H9 (cell line): ENCODE measurements around the gene FBL. TPM values are rescaled to one million over a fixed set of nuclear protein-coding genes. Genes with fewer than 3 reads are reported as not detected.

Source experiments
- DNase-seq: peaks from one replicate; pipeline ENCODE4 v3.0.0-alpha.2; 2017
- H2AFZ ChIP-seq: one replicate; pipeline ENCODE4 v1.6.1; 2013; ENCODE audit warnings: mild to moderate bottlenecking, low read length, control low read depth, moderate library complexity
- H2AK5ac ChIP-seq: 2 replicates; pipeline ENCODE4 v1.6.1; 2013; ENCODE audit warnings: low read length, control low read depth, mixed read lengths; ENCODE audit not compliant: insufficient read length
- H2BK120ac ChIP-seq: one replicate; pipeline ENCODE4 v1.6.1; 2013; ENCODE audit warnings: low read depth, mild to moderate bottlenecking, low read length, control low read depth, inconsistent platforms; ENCODE audit not compliant: poor library complexity, severe bottlenecking
- H2BK12ac ChIP-seq: 2 replicates; pipeline ENCODE4 v1.6.1; 2013; ENCODE audit warnings: low read length, control low read depth, mixed read lengths, low read depth; ENCODE audit not compliant: insufficient read length
- H2BK15ac ChIP-seq: 2 replicates; pipeline ENCODE4 v1.6.1; 2013; ENCODE audit warnings: low read depth, low read length, control low read depth
- H2BK20ac ChIP-seq: one replicate; pipeline ENCODE4 v1.6.1; 2013; ENCODE audit warnings: low read depth, mild to moderate bottlenecking, low read length, control low read depth, inconsistent platforms; ENCODE audit not compliant: poor library complexity, severe bottlenecking
- H2BK5ac ChIP-seq: 2 replicates; pipeline ENCODE4 v1.6.1; 2013; ENCODE audit warnings: low read length, control low read depth, mixed read lengths; ENCODE audit not compliant: insufficient read length
- H3K14ac ChIP-seq: 2 replicates; pipeline ENCODE4 v1.6.1; 2013; ENCODE audit warnings: low read length, control low read depth; ENCODE audit not compliant: insufficient read depth
- H3K18ac ChIP-seq: 2 replicates; pipeline ENCODE4 v1.6.1; 2013; ENCODE audit warnings: low read depth, mild to moderate bottlenecking, mixed read lengths, low read length, control low read depth; ENCODE audit not compliant: insufficient read length
- H3K23ac ChIP-seq: 2 replicates; pipeline ENCODE4 v1.6.1; 2013; ENCODE audit warnings: low read length, control low read depth, mixed read lengths, low read depth; ENCODE audit not compliant: insufficient read length
- H3K23me2 ChIP-seq: 2 replicates; pipeline ENCODE4 v1.6.1; 2013; ENCODE audit warnings: low read depth, mild to moderate bottlenecking, mixed read lengths, low read length, control low read depth; ENCODE audit not compliant: insufficient read length, poor library complexity, severe bottlenecking
- H3K27ac ChIP-seq: 2 replicates; pipeline ENCODE4 v1.5.1; 2013; ENCODE audit warnings: low read length, control low read depth, mixed read lengths, low read depth; ENCODE audit not compliant: insufficient read length
- H3K27me3 ChIP-seq: 2 replicates; pipeline ENCODE4 v1.6.1; 2013; ENCODE audit warnings: low read length, control low read depth, inconsistent platforms; ENCODE audit not compliant: insufficient read depth
- H3K4ac ChIP-seq: 2 replicates; pipeline ENCODE4 v1.6.1; 2013; ENCODE audit warnings: low read depth, mild to moderate bottlenecking, control low read depth, inconsistent platforms, low read length, moderate library complexity
- H3K4me1 ChIP-seq: 2 replicates; pipeline ENCODE4 v1.6.1; 2013; ENCODE audit warnings: low read length, control low read depth, inconsistent platforms; ENCODE audit not compliant: insufficient read depth
- H3K4me2 ChIP-seq: 2 replicates; pipeline ENCODE4 v1.6.1; 2013; ENCODE audit warnings: low read length, control low read depth, mixed read lengths; ENCODE audit not compliant: insufficient read length, insufficient read depth
- H3K56ac ChIP-seq: 2 replicates; pipeline ENCODE4 v1.6.1; 2013; ENCODE audit warnings: low read depth, mild to moderate bottlenecking, mixed read lengths, low read length, control low read depth; ENCODE audit not compliant: insufficient read length
- H3K79me1 ChIP-seq: 2 replicates; pipeline ENCODE4 v1.6.1; 2013; ENCODE audit warnings: low read depth, mild to moderate bottlenecking, moderate library complexity, low read length, control low read depth, inconsistent platforms; ENCODE audit not compliant: insufficient read depth, poor library complexity, severe bottlenecking
- H3K79me2 ChIP-seq: 2 replicates; pipeline ENCODE4 v1.6.1; 2013; ENCODE audit warnings: low read length, control low read depth, inconsistent platforms; ENCODE audit not compliant: insufficient read depth
- H3K9ac ChIP-seq: 2 replicates; pipeline ENCODE4 v1.6.1; 2013; ENCODE audit warnings: low read length, control low read depth, mixed read lengths; ENCODE audit not compliant: insufficient read length; ENCODE audit errors: extremely low read depth
- H3K9me3 ChIP-seq: one replicate; pipeline ENCODE4 v1.6.1; 2013; ENCODE audit warnings: low read depth, low read length, inconsistent platforms; ENCODE audit not compliant: control insufficient read depth
- H3T11ph ChIP-seq: one replicate; pipeline ENCODE4 v1.6.1; 2013; ENCODE audit warnings: mild to moderate bottlenecking, low read length, control low read depth, inconsistent platforms
- H4K20me1 ChIP-seq: one replicate; pipeline ENCODE4 v1.6.1; 2013; ENCODE audit not compliant: control insufficient read depth, insufficient read length, insufficient read depth
- H4K5ac ChIP-seq: 2 replicates; pipeline ENCODE4 v1.6.1; 2013; ENCODE audit warnings: low read depth, mild to moderate bottlenecking, mixed read lengths, low read length, control low read depth; ENCODE audit not compliant: insufficient read length
- H4K8ac ChIP-seq: replicated peaks from 2 replicates; pipeline ENCODE4 v1.6.1; 2013; ENCODE audit warnings: low read length, control low read depth, mixed read lengths, low read depth; ENCODE audit not compliant: insufficient read length
- H4K91ac ChIP-seq: 2 replicates; pipeline ENCODE4 v1.6.1; 2013; ENCODE audit warnings: low read depth, mild to moderate bottlenecking, moderate library complexity, mixed read lengths, low read length, control low read depth; ENCODE audit not compliant: insufficient read length
- H3K27ac Mint-ChIP-seq, 3 experiments: 2 replicates in 2 of 3; 3 replicates in 1 of 3; pipeline ENCODE4 v1.8.0; 2020 to 2021; ENCODE audit warnings: mixed read lengths in 3 of 3, mild to moderate bottlenecking in 1 of 3, moderate library complexity in 1 of 3
- H3K27me3 Mint-ChIP-seq: 2 replicates; pipeline ENCODE4 v1.8.0; 2021; ENCODE audit warnings: low read depth, mild to moderate bottlenecking, moderate library complexity, mixed read lengths
- H3K36me3 Mint-ChIP-seq, 3 experiments: 2 replicates in 2 of 3; 3 replicates in 1 of 3; pipeline ENCODE4 v1.8.0; 2020 to 2021; ENCODE audit warnings: low read depth in 3 of 3, mixed read lengths in 3 of 3; ENCODE audit not compliant: insufficient read depth in 1 of 3
- H3K4me1 Mint-ChIP-seq, 2 experiments: 2 replicates each; pipeline ENCODE4 v1.8.0; 2020; ENCODE audit warnings: mixed read lengths in 2 of 2
- H3K4me3 Mint-ChIP-seq, 2 experiments: 2 replicates in 1 of 2; 3 replicates in 1 of 2; pipeline ENCODE4 v1.8.0; 2020 to 2021; ENCODE audit warnings: mild to moderate bottlenecking in 2 of 2, mixed read lengths in 2 of 2, moderate library complexity in 1 of 2
- H3K9me3 Mint-ChIP-seq, 2 experiments: 2 replicates in 1 of 2; 3 replicates in 1 of 2; pipeline ENCODE4 v1.8.0; 2020; ENCODE audit warnings: mild to moderate bottlenecking in 2 of 2, mixed read lengths in 2 of 2, moderate library complexity in 1 of 2
- WGBS: extraction: QIAGEN DNeasy Blood & Tissue Kit; methylation state at CpG from one replicate; pipeline ENCODE4 v1.1.7; 2013; ENCODE audit warnings: missing lambda C conversion rate, low lambda C conversion rate, mixed read lengths; ENCODE audit not compliant: insufficient read length; ENCODE audit errors: extremely low coverage; 5-methylcytosine and 5-hydroxymethylcytosine counted together
- total RNA-seq: library from RNA; stranded (reverse); gene quantifications from 2 replicates; pipeline ENCODE4 v1.2.1, GENCODE V29; 2021
- TF ChIP-seq, protein P1 (sequence below): fragments of 200-600 bp; sonication (generic); conservative IDR thresholded peaks from 3 replicates; pipeline ENCODE4 v1.8.0; 2021; ENCODE audit warnings: antibody characterized with exemption, mild to moderate bottlenecking

FBL gene
- total RNA-seq, 1 experiment from 2014 or later: 625 TPM

DNA sequence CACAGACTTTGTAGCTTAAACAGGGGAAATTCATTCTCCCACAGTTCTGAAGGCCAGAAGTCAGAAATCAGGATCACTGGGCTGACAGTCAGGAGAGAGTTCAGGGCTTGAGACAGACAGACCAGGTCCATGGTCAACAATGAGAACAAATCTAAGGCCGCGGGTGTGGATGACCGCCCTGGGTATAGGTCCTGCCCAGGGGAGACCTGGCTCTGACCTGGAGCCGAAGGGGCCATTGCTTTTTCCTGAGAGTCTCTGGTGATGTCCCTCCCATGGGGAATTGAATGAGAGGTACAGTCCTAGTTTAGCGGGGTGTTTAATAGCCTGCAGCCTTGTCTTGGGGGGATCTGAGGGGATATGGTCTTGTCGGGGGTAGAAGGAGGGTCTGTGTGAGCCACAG, 25.2 kb upstream of the FBL start:
- no peak overlapping the region for H3K18ac ChIP-seq
- no peaks in the 10 kb centered on the region for H4K20me1 ChIP-seq
- WGBS: no CpG with 5 or more reads among the region's 6 CpGs
- no peak overlapping the region for H3K14ac ChIP-seq
- H2BK12ac ChIP-seq: no peak overlapping the region
- no peak overlapping the region for H4K5ac ChIP-seq
- no peak overlapping the region for H3K23ac ChIP-seq
- no peak overlapping the region for H2BK20ac ChIP-seq
- no peak overlapping the region for H2AK5ac ChIP-seq
- Mint-ChIP-seq H3K4me3 (no peak overlapping the region), H3K27me3 (peaks cover 14% of the 10 kb centered on the region), H3K9me3 (no peaks in the 10 kb centered on the region), H3K27ac (no peak overlapping the region), H3K4me1 (peaks cover 7 to 8% of the 10 kb centered on the region in 2 experiments), H3K36me3 (no peaks in the 10 kb centered on the region; a peak in 1 of 7 replicates)
- TF ChIP-seq, protein P1, sequence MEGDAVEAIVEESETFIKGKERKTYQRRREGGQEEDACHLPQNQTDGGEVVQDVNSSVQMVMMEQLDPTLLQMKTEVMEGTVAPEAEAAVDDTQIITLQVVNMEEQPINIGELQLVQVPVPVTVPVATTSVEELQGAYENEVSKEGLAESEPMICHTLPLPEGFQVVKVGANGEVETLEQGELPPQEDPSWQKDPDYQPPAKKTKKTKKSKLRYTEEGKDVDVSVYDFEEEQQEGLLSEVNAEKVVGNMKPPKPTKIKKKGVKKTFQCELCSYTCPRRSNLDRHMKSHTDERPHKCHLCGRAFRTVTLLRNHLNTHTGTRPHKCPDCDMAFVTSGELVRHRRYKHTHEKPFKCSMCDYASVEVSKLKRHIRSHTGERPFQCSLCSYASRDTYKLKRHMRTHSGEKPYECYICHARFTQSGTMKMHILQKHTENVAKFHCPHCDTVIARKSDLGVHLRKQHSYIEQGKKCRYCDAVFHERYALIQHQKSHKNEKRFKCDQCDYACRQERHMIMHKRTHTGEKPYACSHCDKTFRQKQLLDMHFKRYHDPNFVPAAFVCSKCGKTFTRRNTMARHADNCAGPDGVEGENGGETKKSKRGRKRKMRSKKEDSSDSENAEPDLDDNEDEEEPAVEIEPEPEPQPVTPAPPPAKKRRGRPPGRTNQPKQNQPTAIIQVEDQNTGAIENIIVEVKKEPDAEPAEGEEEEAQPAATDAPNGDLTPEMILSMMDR: no peak
- no peaks in the 10 kb centered on the region for H3K4me1 ChIP-seq
- DNase-seq: no peak
- no peak overlapping the region for H3K56ac ChIP-seq
- H3K79me2 ChIP-seq: no peaks in the 10 kb centered on the region
- no peaks in the 10 kb centered on the region for H3K23me2 ChIP-seq
- no peak overlapping the region for H2AFZ ChIP-seq
- no peak overlapping the region for H3K27ac ChIP-seq
- H3K27me3 ChIP-seq: no peaks in the 10 kb centered on the region
- no peak overlapping the region for H3K4me2 ChIP-seq
- H3K9me3 ChIP-seq: no peaks in the 10 kb centered on the region
- no peak overlapping the region for H4K8ac ChIP-seq
- no peak overlapping the region for H4K91ac ChIP-seq
- no peak overlapping the region for H3K4ac ChIP-seq
- no peak overlapping the region for H2BK15ac ChIP-seq
- H2BK5ac ChIP-seq: no peak overlapping the region
- H3T11ph ChIP-seq: no peak overlapping the region
- no peaks in the 10 kb centered on the region for H3K79me1 ChIP-seq
- H3K9ac ChIP-seq: no peak overlapping the region
- no peak overlapping the region for H2BK120ac ChIP-seq
